SK-N-MC (cell line): ENCODE results near the gene OSTC.
A peak's percentile ranks its signal among the peaks of the same experiment; 100 is the strongest.

Experiments used
- DNase-seq: peaks from one replicate; pipeline ENCODE4 v3.0.0-alpha.2; 2011; ENCODE audit warnings: low read depth, low spot score
- H3K27ac ChIP-seq: fragments of 200-600 bp; sonication (generic); 2 replicates; pipeline ENCODE4 v1.5.1; 2016; ENCODE audit warnings: mixed run types
- H3K36me3 ChIP-seq: fragments of 200-600 bp; sonication (generic); 2 replicates; pipeline ENCODE4 v1.6.1; 2017; ENCODE audit warnings: antibody characterized with exemption, low read length, mixed read lengths; ENCODE audit not compliant: insufficient read depth
- H3K4me3 ChIP-seq: fragments of 200-600 bp; sonication (generic); 2 replicates; pipeline ENCODE4 v1.5.1; 2016
- H3K9ac ChIP-seq: fragments of 200-600 bp; sonication (generic); 2 replicates; pipeline ENCODE4 v1.8.0; 2017; ENCODE audit warnings: mixed run types, mixed read lengths; ENCODE audit not compliant: insufficient read length
- H3K9me3 ChIP-seq: fragments of 200-600 bp; sonication (generic); 2 replicates; pipeline ENCODE4 v1.6.1; 2017; ENCODE audit warnings: low read depth, mild to moderate bottlenecking, antibody characterized with exemption, low read length, moderate library complexity, mixed read lengths
- EZH2 ChIP-seq: fragments of 200-600 bp; sonication (generic); IDR thresholded peaks from one replicate; pipeline ENCODE4 v1.6.1; 2017; ENCODE audit warnings: antibody characterized with exemption
- FOXP2 ChIP-seq: optimal IDR thresholded peaks from 2 replicates; pipeline ENCODE3; 2011; ENCODE audit warnings: mild to moderate bottlenecking, moderate library complexity; ENCODE audit not compliant: insufficient read depth; ENCODE audit errors: extremely low read length, control extremely low read depth
- POLR2AphosphoS5 ChIP-seq: IDR thresholded peaks from 2 replicates; pipeline ENCODE4 v1.6.1; 2012; ENCODE audit warnings: mild to moderate bottlenecking, low read depth, low read length, borderline replicate concordance

Gene OSTC

GRCh38 chr4:108635070-108635655, 15.2 kb upstream of the OSTC start:
- Histone ChIP-seq H3K27ac (peak overlapping the region; percentile 78), H3K36me3 (peaks cover 48% of the 10 kb centered on the region), H3K9ac (no peak overlapping the region), H3K9me3 (no peaks in the 10 kb centered on the region), H3K4me3 (no peak overlapping the region)
- TF ChIP-seq POLR2AphosphoS5 = peak; percentile 40; the same call in 1 of the 2 replicates
- no peak for TF ChIP-seq EZH2
- no peak for DNase-seq

GRCh38 chr4:108636246-108636645, 14.2 kb upstream of the OSTC start:
- peaks cover 37% of the 10 kb centered on the region for H3K36me3 ChIP-seq
- no peaks in the 10 kb centered on the region for H3K9me3 ChIP-seq
- DNase-seq = no peak
- H3K4me3 ChIP-seq = no peak overlapping the region
- H3K9ac ChIP-seq = peak overlapping the region; percentile 2
- TF ChIP-seq EZH2 (no peak), POLR2AphosphoS5 (no peak), FOXP2 (no peak)
- peak overlapping the region; percentile 78 for H3K27ac ChIP-seq

- DNase-seq = no peak
Observed at GRCh38 chr4:108637856-108638255, 12.5 kb upstream of the OSTC start.

GRCh38 chr4:108644237-108644636, 6.2 kb upstream of the OSTC start:
- Histone ChIP-seq H3K9me3 (no peaks in the 10 kb centered on the region), H3K36me3 (no peaks in the 10 kb centered on the region), H3K4me3 (no peak overlapping the region), H3K27ac (peak overlapping the region; percentile 33; the same call in 1 of the 2 replicates), H3K9ac (no peak overlapping the region)
- no peak for DNase-seq
- TF ChIP-seq EZH2 = no peak
- TF ChIP-seq POLR2AphosphoS5 = no peak
- no peak for TF ChIP-seq FOXP2

More at GRCh38 chr4:108637856-108638255, 12.5 kb upstream of the OSTC start:
- no peak for TF ChIP-seq EZH2
- no peak for TF ChIP-seq POLR2AphosphoS5
- TF ChIP-seq FOXP2 = no peak
- Histone ChIP-seq H3K27ac (no peak overlapping the region), H3K36me3 (peaks cover 21% of the 10 kb centered on the region), H3K4me3 (no peak overlapping the region), H3K9me3 (no peaks in the 10 kb centered on the region), H3K9ac (no peak overlapping the region)

GRCh38 chr4:108646706-108647105, 3.7 kb upstream of the OSTC start:
- no peak for TF ChIP-seq EZH2
- TF ChIP-seq FOXP2 = no peak
- no peak for TF ChIP-seq POLR2AphosphoS5
- Histone ChIP-seq H3K9ac (no peak overlapping the region), H3K27ac (no peak overlapping the region), H3K4me3 (no peak overlapping the region), H3K36me3 (no peaks in the 10 kb centered on the region), H3K9me3 (no peaks in the 10 kb centered on the region)
- DNase-seq = no peak

GRCh38 chr4:108649863-108650211, 562 bp upstream of the OSTC start:
- Histone ChIP-seq H3K4me3 (peak overlapping the region; percentile 85), H3K36me3 (peaks cover 23% of the 10 kb centered on the region), H3K9ac (peak overlapping the region; percentile 91), H3K27ac (no peak overlapping the region), H3K9me3 (no peaks in the 10 kb centered on the region)
- no peak for DNase-seq
- TF ChIP-seq EZH2 = no peak
- TF ChIP-seq FOXP2 = no peak
- no peak for TF ChIP-seq POLR2AphosphoS5

GRCh38 chr4:108651014-108651791, 804 bp downstream of the OSTC start:
- H3K9ac ChIP-seq = peak overlapping the region; percentile 91
- peak overlapping the region; percentile 85 for H3K4me3 ChIP-seq
- H3K27ac ChIP-seq = peak overlapping the region; percentile 69; the same call in 1 of the 2 replicates
- no peaks in the 10 kb centered on the region for H3K9me3 ChIP-seq
- peaks cover 35% of the 10 kb centered on the region for H3K36me3 ChIP-seq
- no peak for TF ChIP-seq EZH2
- no peak for TF ChIP-seq POLR2AphosphoS5
- no peak for TF ChIP-seq FOXP2
- no peak for DNase-seq

- H3K4me3 ChIP-seq = no peak overlapping the region
- DNase-seq = no peak
- no peaks in the 10 kb centered on the region for H3K9me3 ChIP-seq
- TF ChIP-seq EZH2 (no peak), POLR2AphosphoS5 (no peak), FOXP2 (no peak)
- H3K27ac ChIP-seq = no peak overlapping the region
- H3K36me3 ChIP-seq = peaks cover 83% of the 10 kb centered on the region
- no peak overlapping the region for H3K9ac ChIP-seq
Observed at GRCh38 chr4:108662629-108663028, 12.2 kb downstream of the OSTC start.

- H3K27ac ChIP-seq = peak overlapping the region; percentile 99
- H3K9ac ChIP-seq = peak overlapping the region; percentile 61
- H3K4me3 ChIP-seq = peak overlapping the region; percentile 50
- H3K9me3 ChIP-seq = no peaks in the 10 kb centered on the region
- TF ChIP-seq FOXP2 = no peak
- peak; percentile 33; the same call in 1 of the 2 replicates for TF ChIP-seq POLR2AphosphoS5
- TF ChIP-seq EZH2 = no peak
- DNase-seq = peak; percentile 92
- H3K36me3 ChIP-seq = peaks cover 26% of the 10 kb centered on the region
Observed at GRCh38 chr4:108674356-108674977, 24.1 kb downstream of the OSTC start.
